SK-N-MC (cell line): ENCODE data around the gene CRTC1.

ENCODE experiments used
- DNase-seq: peaks from one replicate; pipeline ENCODE4 v3.0.0-alpha.2; 2011; ENCODE audit warnings: low read depth, low spot score
- H3K27ac ChIP-seq: fragments of 200-600 bp; sonication (generic); 2 replicates; pipeline ENCODE4 v1.5.1; 2016; ENCODE audit warnings: mixed run types
- H3K36me3 ChIP-seq: fragments of 200-600 bp; sonication (generic); 2 replicates; pipeline ENCODE4 v1.6.1; 2017; ENCODE audit warnings: antibody characterized with exemption, low read length, mixed read lengths; ENCODE audit not compliant: insufficient read depth
- H3K4me3 ChIP-seq: fragments of 200-600 bp; sonication (generic); 2 replicates; pipeline ENCODE4 v1.5.1; 2016
- H3K9ac ChIP-seq: fragments of 200-600 bp; sonication (generic); 2 replicates; pipeline ENCODE4 v1.8.0; 2017; ENCODE audit warnings: mixed run types, mixed read lengths; ENCODE audit not compliant: insufficient read length
- H3K9me3 ChIP-seq: fragments of 200-600 bp; sonication (generic); 2 replicates; pipeline ENCODE4 v1.6.1; 2017; ENCODE audit warnings: low read depth, mild to moderate bottlenecking, antibody characterized with exemption, low read length, moderate library complexity, mixed read lengths
- EZH2 ChIP-seq: fragments of 200-600 bp; sonication (generic); IDR thresholded peaks from one replicate; pipeline ENCODE4 v1.6.1; 2017; ENCODE audit warnings: antibody characterized with exemption
- FOXP2 ChIP-seq: optimal IDR thresholded peaks from 2 replicates; pipeline ENCODE3; 2011; ENCODE audit warnings: mild to moderate bottlenecking, moderate library complexity; ENCODE audit not compliant: insufficient read depth; ENCODE audit errors: extremely low read length, control extremely low read depth
- POLR2AphosphoS5 ChIP-seq: IDR thresholded peaks from 2 replicates; pipeline ENCODE4 v1.6.1; 2012; ENCODE audit warnings: mild to moderate bottlenecking, low read depth, low read length, borderline replicate concordance

CRTC1 gene

GRCh38 chr19:18796239-18796638, 112.8 kb downstream of the CRTC1 start:
- no peak overlapping the region for H3K9ac ChIP-seq
- H3K9me3 ChIP-seq, result no peaks in the 10 kb centered on the region
- TF ChIP-seq POLR2AphosphoS5, result no peak
- TF ChIP-seq FOXP2, result no peak
- TF ChIP-seq EZH2, result no peak
- no peak overlapping the region for H3K4me3 ChIP-seq
- no peaks in the 10 kb centered on the region for H3K36me3 ChIP-seq
- no peak for DNase-seq
- H3K27ac ChIP-seq, result no peak overlapping the region

GRCh38 chr19:18798384-18799352, 115.2 kb downstream of the CRTC1 start:
- Histone ChIP-seq H3K27ac (no peak overlapping the region), H3K9ac (no peak overlapping the region), H3K9me3 (no peaks in the 10 kb centered on the region), H3K36me3 (no peaks in the 10 kb centered on the region), H3K4me3 (no peak overlapping the region)
- TF ChIP-seq POLR2AphosphoS5 (no peak), FOXP2 (no peak), EZH2 (no peak)
- DNase-seq, result no peak

GRCh38 chr19:18799389-18799970, 116.0 kb downstream of the CRTC1 start:
- H3K27ac ChIP-seq, result no peak overlapping the region
- DNase-seq, result no peak
- H3K9ac ChIP-seq, result no peak overlapping the region
- H3K36me3 ChIP-seq, result no peaks in the 10 kb centered on the region
- no peak overlapping the region for H3K4me3 ChIP-seq
- TF ChIP-seq POLR2AphosphoS5 (no peak), EZH2 (no peak)
- H3K9me3 ChIP-seq, result no peaks in the 10 kb centered on the region

GRCh38 chr19:18800079-18800478, 116.6 kb downstream of the CRTC1 start:
- TF ChIP-seq POLR2AphosphoS5 (no peak), FOXP2 (no peak), EZH2 (no peak)
- Histone ChIP-seq H3K36me3 (no peaks in the 10 kb centered on the region), H3K4me3 (no peak overlapping the region), H3K9ac (no peak overlapping the region), H3K9me3 (no peaks in the 10 kb centered on the region), H3K27ac (no peak overlapping the region)
- no peak for DNase-seq

DNA sequence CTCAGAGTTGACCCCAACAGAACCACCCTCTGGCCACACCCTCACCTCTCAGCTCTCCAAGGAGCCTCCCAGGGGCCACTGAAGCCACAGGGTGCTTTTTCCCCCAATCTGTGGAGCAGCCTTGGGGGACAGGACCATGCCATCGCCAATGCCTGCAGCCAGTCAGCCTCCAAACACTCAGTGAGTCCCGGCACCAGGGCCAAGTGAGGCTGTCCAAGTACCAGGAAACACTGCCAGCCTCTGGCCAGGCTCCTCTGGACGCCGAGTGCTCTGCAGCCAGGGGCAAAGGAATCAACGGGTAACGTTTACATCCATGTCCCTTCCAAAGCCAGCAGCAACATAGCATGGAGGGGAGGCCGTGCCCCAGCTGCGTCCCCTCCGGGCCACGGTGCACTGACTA, 117.2 kb downstream of the CRTC1 start:
- no peak overlapping the region for H3K27ac ChIP-seq
- no peaks in the 10 kb centered on the region for H3K36me3 ChIP-seq
- no peak for DNase-seq
- TF ChIP-seq EZH2 (no peak), POLR2AphosphoS5 (no peak), FOXP2 (no peak)
- H3K9ac ChIP-seq, result no peak overlapping the region
- no peak overlapping the region for H3K4me3 ChIP-seq
- no peaks in the 10 kb centered on the region for H3K9me3 ChIP-seq

GRCh38 chr19:18802354-18802753, 118.9 kb downstream of the CRTC1 start:
- Histone ChIP-seq H3K9ac (no peak overlapping the region), H3K27ac (no peak overlapping the region), H3K4me3 (no peak overlapping the region), H3K9me3 (no peaks in the 10 kb centered on the region), H3K36me3 (no peaks in the 10 kb centered on the region)
- DNase-seq, result no peak
- TF ChIP-seq EZH2, result no peak
- TF ChIP-seq POLR2AphosphoS5, result no peak
- TF ChIP-seq FOXP2, result no peak

DNA sequence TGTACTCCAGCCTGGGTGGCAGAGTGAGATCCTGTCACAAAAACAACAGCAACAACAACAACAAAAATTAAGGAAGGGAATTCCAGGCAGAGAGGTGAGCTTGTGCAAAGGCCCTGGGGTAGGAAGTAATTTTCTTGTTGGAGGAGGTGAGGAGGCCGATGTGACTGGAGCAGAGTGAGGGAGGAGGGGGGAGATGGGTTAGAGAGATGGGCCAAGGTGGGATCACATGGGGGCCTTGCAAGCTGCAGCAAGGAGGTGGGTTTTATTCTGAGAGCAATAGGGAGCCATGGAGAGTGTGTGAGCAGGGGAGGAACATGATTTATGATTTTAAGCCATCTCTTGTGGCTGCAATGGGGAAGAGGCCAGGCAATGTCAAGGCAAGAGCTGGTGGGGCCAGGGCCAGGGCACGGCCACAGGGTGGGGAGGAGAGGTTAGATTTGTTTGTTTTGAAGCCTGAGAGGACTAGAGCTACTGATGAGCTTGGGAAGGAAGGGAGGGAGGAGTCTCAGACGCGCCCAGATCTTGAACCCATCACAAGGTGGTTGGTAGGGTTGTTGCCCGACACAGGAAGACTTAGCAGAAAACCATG, 120.2 kb downstream of the CRTC1 start:
- Histone ChIP-seq H3K36me3 (no peaks in the 10 kb centered on the region), H3K4me3 (no peak overlapping the region), H3K9me3 (no peaks in the 10 kb centered on the region), H3K9ac (no peak overlapping the region), H3K27ac (no peak overlapping the region)
- no peak for DNase-seq
- TF ChIP-seq FOXP2 (no peak), POLR2AphosphoS5 (no peak), EZH2 (no peak)

DNA sequence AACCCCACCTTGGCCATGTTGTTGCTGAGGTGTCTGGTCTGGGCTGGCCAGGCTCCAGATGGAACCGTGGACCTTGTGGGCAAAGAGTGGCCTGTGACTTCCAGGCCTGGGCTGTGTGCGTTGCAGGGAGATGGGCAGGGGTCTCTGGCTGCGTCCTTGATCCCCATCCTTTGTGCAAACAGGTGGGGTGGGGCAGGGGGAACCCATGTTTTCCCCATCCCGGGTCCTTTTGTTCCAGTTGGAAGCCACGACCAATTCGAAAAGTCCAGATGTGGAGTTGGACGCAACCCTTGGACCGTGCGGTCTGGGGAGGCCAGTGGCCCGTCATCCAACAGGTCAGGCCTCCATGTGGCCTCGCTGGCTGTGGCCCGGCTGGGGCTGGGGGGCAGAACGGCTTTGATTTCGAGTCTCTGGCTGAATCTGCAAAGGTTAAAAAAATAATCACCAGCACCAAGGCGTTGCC, 120.7 kb downstream of the CRTC1 start:
- no peak for DNase-seq
- no peaks in the 10 kb centered on the region for H3K36me3 ChIP-seq
- no peak overlapping the region for H3K9ac ChIP-seq
- no peaks in the 10 kb centered on the region for H3K9me3 ChIP-seq
- no peak for TF ChIP-seq EZH2
- TF ChIP-seq POLR2AphosphoS5, result no peak
- TF ChIP-seq FOXP2, result no peak
- H3K4me3 ChIP-seq, result no peak overlapping the region
- H3K27ac ChIP-seq, result no peak overlapping the region
